DOHH2 (cell line): ENCODE results near the gene HNRNPLL.

Experiments used
- EZH2phosphoT487 ChIP-seq: fragments of 200-600 bp; sonication (generic); IDR thresholded peaks from 2 replicates; pipeline ENCODE4 v1.6.1; 2017; ENCODE audit warnings: borderline replicate concordance, mild to moderate bottlenecking, antibody characterized with exemption, low read length, moderate library complexity, mixed read lengths
- TF ChIP-seq, protein P1 (sequence below): fragments of 200-600 bp; sonication (generic); IDR thresholded peaks from one replicate; pipeline ENCODE4 v1.5.1; 2014; ENCODE audit warnings: antibody characterized with exemption, mild to moderate bottlenecking, low read depth, low read length; ENCODE audit not compliant: poor library complexity, severe bottlenecking

DNA sequence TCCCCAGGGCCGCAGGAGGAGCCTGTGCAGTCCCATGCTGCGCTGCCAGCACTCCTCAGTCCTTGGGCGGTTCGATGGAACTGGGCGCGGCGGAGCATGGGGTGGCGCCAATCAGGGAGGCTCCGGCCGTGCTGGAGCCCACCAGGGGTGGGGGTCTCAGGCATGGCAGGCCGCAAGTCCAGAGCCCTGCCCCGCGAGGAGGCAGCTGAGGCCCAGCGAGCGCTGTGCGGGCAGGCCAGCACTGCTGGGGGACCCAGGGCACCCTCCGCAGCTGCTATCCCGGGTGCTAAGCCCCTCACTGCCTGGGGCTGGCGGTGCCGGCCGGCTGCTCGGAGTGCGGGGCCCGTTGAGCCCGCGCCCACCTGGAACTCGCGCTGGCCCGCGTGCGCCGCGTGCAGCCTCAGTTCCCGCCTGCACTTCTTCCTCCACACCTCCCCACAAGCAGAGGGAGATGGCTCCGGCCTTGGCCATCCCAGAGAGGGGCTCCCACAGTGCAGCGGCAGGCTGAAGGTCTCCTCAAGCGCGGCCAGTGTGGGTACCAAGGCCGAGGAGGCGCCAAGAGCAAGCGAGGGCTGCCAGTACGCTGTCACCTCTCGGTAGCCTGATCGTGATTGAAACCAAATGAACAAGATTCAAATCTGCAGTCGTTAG lies 40.4 kb upstream of the HNRNPLL start:
- TF ChIP-seq, protein P1, sequence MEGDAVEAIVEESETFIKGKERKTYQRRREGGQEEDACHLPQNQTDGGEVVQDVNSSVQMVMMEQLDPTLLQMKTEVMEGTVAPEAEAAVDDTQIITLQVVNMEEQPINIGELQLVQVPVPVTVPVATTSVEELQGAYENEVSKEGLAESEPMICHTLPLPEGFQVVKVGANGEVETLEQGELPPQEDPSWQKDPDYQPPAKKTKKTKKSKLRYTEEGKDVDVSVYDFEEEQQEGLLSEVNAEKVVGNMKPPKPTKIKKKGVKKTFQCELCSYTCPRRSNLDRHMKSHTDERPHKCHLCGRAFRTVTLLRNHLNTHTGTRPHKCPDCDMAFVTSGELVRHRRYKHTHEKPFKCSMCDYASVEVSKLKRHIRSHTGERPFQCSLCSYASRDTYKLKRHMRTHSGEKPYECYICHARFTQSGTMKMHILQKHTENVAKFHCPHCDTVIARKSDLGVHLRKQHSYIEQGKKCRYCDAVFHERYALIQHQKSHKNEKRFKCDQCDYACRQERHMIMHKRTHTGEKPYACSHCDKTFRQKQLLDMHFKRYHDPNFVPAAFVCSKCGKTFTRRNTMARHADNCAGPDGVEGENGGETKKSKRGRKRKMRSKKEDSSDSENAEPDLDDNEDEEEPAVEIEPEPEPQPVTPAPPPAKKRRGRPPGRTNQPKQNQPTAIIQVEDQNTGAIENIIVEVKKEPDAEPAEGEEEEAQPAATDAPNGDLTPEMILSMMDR, result no peak
- TF ChIP-seq EZH2phosphoT487, result no peak
